SK-N-SH treated with all-trans-retinoic acid at 6 μM for 48 hours (cell line): ENCODE data around the gene GTF2F2.

Experiments
- ATAC-seq: fragments of 200-7000 bp; cut with Tn5 transposase; 3 replicates; pipeline ENCODE4 v1.9.1; 2020; ENCODE audit warnings: mild to moderate bottlenecking, moderate library complexity
- BACH2 ChIP-seq: fragments of 250-450 bp; sonication (Bioruptor Pico); IDR thresholded peaks from 2 replicates; pipeline ENCODE4 v1.9.0; 2021; ENCODE audit warnings: mild to moderate bottlenecking, borderline replicate concordance
- CSDC2 ChIP-seq: fragments of 250-450 bp; sonication (Bioruptor Pico); IDR thresholded peaks from 2 replicates; pipeline ENCODE4 v1.5.0; 2020; ENCODE audit warnings: mild to moderate bottlenecking, moderate library complexity
- ESRRG ChIP-seq: fragments of 250-450 bp; sonication (Bioruptor Pico); IDR thresholded peaks from 2 replicates; pipeline ENCODE4 v1.6.1; 2021; ENCODE audit warnings: mild to moderate bottlenecking
- ISL1 ChIP-seq: fragments of 250-450 bp; sonication (Bioruptor Pico); IDR thresholded peaks from 2 replicates; pipeline ENCODE4 v2.1.2; 2022; ENCODE audit warnings: mild to moderate bottlenecking, moderate library complexity
- OSR1 ChIP-seq: fragments of 250-450 bp; sonication (Bioruptor Pico); IDR thresholded peaks from 2 replicates; pipeline ENCODE4 v1.8.0; 2022; ENCODE audit warnings: moderate library complexity, mild to moderate bottlenecking, inconsistent platforms
- PATZ1 ChIP-seq: fragments of 250-450 bp; sonication (Bioruptor Pico); IDR thresholded peaks from 2 replicates; pipeline ENCODE4 v1.8.0; 2020; ENCODE audit warnings: mild to moderate bottlenecking, moderate library complexity, borderline replicate concordance
- POU6F1 ChIP-seq: fragments of 250-450 bp; sonication (Bioruptor Pico); IDR thresholded peaks from 2 replicates; pipeline ENCODE4 v1.8.0; 2021; ENCODE audit warnings: low read depth, mild to moderate bottlenecking, moderate library complexity, borderline replicate concordance
- PPARA ChIP-seq: fragments of 250-450 bp; sonication (Bioruptor Pico); IDR thresholded peaks from 2 replicates; pipeline ENCODE4 v1.5.0; 2020; ENCODE audit warnings: mild to moderate bottlenecking, borderline replicate concordance
- RARB ChIP-seq: fragments of 250-450 bp; sonication (Bioruptor Pico); IDR thresholded peaks from 2 replicates; pipeline ENCODE4 v1.8.0; 2021; ENCODE audit warnings: mild to moderate bottlenecking, moderate library complexity
- SNAI2 ChIP-seq: fragments of 250-450 bp; sonication (Bioruptor Pico); IDR thresholded peaks from 2 replicates; pipeline ENCODE4 v1.5.0; 2020; ENCODE audit warnings: mild to moderate bottlenecking, moderate library complexity
- TCF4 ChIP-seq: fragments of 250-450 bp; sonication (Bioruptor Pico); IDR thresholded peaks from 2 replicates; pipeline ENCODE4 v1.8.0; 2021; ENCODE audit warnings: mild to moderate bottlenecking, moderate library complexity, borderline replicate concordance
- TOX ChIP-seq: fragments of 250-450 bp; sonication (Bioruptor Pico); IDR thresholded peaks from 2 replicates; pipeline ENCODE4 v1.8.0; 2021; ENCODE audit warnings: mild to moderate bottlenecking, moderate library complexity, borderline replicate concordance
- TSHZ2 ChIP-seq: fragments of 250-450 bp; sonication (Bioruptor Pico); IDR thresholded peaks from 2 replicates; pipeline ENCODE4 v1.5.0; 2020; ENCODE audit warnings: mild to moderate bottlenecking, moderate library complexity
- ZC3H10 ChIP-seq: fragments of 250-450 bp; sonication (Bioruptor Pico); IDR thresholded peaks from 2 replicates; pipeline ENCODE4 v1.5.1; 2021; ENCODE audit warnings: mild to moderate bottlenecking, moderate library complexity
- ZFP3 ChIP-seq: fragments of 250-450 bp; sonication (Bioruptor Pico); IDR thresholded peaks from 2 replicates; pipeline ENCODE4 v1.5.0; 2020; ENCODE audit warnings: mild to moderate bottlenecking, moderate library complexity
- ZNF70 ChIP-seq: fragments of 450-650 bp; formaldehyde crosslinking; IDR thresholded peaks from 2 replicates; pipeline ENCODE4 v1.5.0; 2020; ENCODE audit warnings: mild to moderate bottlenecking, moderate library complexity
- TF ChIP-seq, protein P1 (sequence below): fragments of 250-450 bp; sonication (Bioruptor Pico); IDR thresholded peaks from 2 replicates; pipeline ENCODE4 v1.5.1; 2020; ENCODE audit warnings: low read depth, mild to moderate bottlenecking, moderate library complexity

The GTF2F2 gene

DNA sequence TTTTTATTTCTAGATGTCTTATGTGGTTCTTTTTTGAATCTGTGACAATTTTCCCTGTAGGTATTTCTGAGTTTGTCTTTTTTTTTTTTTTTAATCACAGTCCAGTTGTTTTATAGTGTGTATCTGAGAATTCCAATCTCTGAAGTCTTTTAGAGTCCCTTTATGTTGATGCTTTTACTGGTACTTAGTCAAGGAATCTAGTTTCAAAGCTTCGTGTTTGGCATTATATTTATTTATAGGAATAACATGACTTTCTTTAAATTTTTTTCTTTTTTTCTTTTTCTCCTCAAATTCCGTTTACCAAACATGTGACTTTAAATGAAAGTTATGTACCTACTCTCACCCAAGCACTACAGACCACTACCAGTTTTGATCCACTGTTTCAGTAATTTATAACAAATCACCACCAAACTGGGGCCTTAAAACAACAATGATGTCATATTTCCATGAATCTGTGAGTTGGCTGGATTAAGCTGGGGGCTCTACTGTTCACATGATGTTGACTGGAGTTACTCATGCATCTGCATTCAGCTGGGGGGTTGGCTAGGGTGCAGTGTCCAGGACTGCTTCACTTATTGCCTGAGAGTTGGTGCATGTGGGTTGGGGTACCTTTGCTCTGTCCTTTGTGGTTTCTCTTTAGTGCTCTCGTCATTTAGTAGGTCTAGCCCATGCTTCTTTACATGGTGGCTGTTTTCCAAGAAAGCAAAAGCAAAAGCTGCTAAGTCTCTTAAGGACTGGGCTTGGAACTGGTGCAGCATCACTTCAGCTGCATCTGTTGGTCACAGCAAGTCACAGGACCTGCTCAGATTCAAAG, 58.2 kb downstream of the GTF2F2 start:
- TF ChIP-seq TOX (CRISPR knock-in tag) (no peak), BACH2 (CRISPR knock-in tag) (no peak), ISL1 (no peak), PPARA (CRISPR knock-in tag) (no peak)
- TF ChIP-seq, protein P1, sequence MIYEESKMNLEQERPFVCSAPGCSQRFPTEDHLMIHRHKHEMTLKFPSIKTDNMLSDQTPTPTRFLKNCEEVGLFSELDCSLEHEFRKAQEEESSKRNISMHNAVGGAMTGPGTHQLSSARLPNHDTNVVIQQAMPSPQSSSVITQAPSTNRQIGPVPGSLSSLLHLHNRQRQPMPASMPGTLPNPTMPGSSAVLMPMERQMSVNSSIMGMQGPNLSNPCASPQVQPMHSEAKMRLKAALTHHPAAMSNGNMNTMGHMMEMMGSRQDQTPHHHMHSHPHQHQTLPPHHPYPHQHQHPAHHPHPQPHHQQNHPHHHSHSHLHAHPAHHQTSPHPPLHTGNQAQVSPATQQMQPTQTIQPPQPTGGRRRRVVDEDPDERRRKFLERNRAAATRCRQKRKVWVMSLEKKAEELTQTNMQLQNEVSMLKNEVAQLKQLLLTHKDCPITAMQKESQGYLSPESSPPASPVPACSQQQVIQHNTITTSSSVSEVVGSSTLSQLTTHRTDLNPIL (CRISPR knock-in tag) = no peak
- no peak; the same call in 2 of the 3 replicates for ATAC-seq

DNA sequence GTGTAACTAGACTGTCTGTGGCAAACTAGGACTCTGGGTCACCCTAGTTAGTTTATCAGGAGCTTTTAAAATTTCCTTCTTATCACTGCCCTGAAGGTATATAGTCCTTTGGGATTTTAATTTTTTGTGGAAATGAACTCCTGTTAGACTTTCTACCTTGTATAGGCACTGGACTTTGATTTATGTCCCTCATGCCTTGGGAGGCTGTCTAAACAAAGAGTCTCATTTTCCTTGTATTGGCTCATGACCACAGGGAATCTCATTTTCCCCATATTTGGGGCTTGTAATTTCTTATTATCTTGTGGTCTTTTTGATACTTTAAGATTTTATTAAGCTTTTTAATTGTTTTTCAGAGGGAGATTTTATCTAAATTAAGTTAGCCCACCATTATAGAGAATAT, 59.1 kb downstream of the GTF2F2 start:
- no peak for TF ChIP-seq TSHZ2 (CRISPR knock-in tag)
- no peak for TF ChIP-seq OSR1 (CRISPR knock-in tag)
- TF ChIP-seq ZFP3 (CRISPR knock-in tag) = no peak
- no peak for TF ChIP-seq ESRRG (CRISPR knock-in tag)
- TF ChIP-seq ZNF70 = no peak
- TF ChIP-seq, all 23 proteins: peak for 0
- no peak for ATAC-seq

DNA sequence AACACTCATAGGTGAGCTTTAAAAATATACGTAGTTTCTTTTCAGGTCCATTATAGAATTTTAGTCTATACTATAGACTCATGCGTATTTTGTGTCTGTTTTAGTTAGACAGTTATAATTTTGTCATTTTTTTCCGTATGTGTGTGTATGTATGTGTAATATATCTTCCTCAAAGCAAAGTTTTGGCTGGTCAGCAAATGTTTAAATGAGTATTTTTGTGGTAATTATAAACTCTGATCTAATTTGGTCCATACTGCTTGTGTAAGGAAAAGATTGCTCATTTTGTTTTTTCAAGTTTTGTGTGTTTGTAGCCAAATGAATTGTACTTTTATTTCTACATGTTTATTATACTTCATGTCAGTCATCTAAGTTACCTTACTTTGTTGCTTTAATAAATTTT, 60.0 kb downstream of the GTF2F2 start:
- TF ChIP-seq TCF4 (CRISPR knock-in tag) (no peak), ESRRG (CRISPR knock-in tag) (no peak), TOX (CRISPR knock-in tag) (no peak), ISL1 (no peak), RARB (CRISPR knock-in tag) (no peak)
- no peak for ATAC-seq

DNA sequence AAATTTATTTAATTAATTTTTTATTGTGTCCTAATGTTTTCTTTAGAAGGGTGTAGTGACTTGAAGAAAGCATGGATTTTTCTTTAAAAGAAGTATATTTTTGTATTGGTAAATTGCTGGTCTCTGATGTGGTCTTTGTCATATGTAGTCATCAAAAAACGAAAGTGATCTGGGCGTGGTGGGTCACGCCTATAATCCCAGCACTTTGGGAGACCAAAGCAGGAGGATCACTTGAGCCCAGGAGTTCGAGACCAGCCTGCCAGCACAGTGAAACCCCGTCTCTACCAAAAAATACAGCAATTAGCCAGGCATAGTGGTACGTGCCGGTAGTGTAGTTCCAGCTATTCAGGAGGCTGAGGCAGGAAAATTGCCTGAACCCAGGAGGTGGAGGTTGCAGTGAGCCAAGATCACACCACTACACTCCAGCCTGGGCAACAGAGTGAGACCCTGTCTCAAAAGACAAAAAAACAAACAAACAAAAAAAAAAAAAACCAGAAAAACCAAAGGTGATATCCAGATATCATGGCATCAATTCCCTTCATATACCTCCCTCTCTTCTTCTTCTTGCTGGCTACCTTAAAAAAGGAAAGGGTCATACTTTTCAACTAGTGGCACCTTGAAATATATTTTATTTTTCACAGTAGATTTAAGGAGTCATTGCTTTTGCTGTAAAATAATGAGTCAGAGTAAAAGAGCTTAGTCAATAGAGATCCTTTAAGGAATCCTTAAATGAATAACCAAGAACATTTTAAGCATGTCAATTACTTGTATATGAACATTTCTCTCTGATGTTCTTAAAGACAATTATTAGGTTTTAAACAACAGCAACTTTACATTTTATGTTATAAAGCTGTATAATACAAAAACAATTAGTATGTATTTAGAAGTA, 60.6 kb downstream of the GTF2F2 start:
- TF ChIP-seq PPARA (CRISPR knock-in tag) (no peak), ZNF70 (no peak), TOX (CRISPR knock-in tag) (no peak), ZC3H10 (CRISPR knock-in tag) (no peak), TCF4 (CRISPR knock-in tag) (no peak), PATZ1 (no peak), CSDC2 (CRISPR knock-in tag) (no peak), SNAI2 (CRISPR knock-in tag) (no peak), POU6F1 (CRISPR knock-in tag) (no peak)
- ATAC-seq = no peak
